NCI-H1417 (cell line): ENCODE data around the gene SCN2B.
A peak's percentile ranks its signal among the peaks of the same experiment; 100 is the strongest.

Source experiments
- DNase-seq, 3 experiments: peaks; one replicate each; lab custom pipeline; 2025; lab: John Stamatoyannopoulos, UW

SCN2B gene

GRCh38 chr11:118153976-118154375 lies 22.5 kb downstream of the SCN2B start:
- DNase-seq: no peak

DNA sequence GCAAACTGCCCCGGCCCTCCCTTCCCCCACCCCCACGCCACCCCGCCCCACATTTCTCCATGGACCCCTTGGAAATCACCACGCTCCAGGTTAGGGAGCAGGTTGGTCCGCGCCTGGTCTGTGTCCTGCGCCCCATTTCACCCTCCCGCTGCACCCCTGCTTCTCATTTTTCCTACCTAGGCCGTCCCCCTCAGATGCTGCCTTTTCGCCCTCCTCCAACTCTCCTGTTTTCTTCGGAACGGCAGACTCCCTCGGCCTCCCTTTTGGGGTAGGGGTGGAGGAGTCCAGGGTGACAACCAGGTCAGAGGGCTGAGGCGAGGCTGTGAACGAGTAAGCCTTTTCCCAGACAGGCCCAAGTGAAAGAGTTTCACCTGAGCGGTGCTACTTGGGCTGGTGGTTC lies 22.9 kb downstream of the SCN2B start:
- DNase-seq: no peak

DNA sequence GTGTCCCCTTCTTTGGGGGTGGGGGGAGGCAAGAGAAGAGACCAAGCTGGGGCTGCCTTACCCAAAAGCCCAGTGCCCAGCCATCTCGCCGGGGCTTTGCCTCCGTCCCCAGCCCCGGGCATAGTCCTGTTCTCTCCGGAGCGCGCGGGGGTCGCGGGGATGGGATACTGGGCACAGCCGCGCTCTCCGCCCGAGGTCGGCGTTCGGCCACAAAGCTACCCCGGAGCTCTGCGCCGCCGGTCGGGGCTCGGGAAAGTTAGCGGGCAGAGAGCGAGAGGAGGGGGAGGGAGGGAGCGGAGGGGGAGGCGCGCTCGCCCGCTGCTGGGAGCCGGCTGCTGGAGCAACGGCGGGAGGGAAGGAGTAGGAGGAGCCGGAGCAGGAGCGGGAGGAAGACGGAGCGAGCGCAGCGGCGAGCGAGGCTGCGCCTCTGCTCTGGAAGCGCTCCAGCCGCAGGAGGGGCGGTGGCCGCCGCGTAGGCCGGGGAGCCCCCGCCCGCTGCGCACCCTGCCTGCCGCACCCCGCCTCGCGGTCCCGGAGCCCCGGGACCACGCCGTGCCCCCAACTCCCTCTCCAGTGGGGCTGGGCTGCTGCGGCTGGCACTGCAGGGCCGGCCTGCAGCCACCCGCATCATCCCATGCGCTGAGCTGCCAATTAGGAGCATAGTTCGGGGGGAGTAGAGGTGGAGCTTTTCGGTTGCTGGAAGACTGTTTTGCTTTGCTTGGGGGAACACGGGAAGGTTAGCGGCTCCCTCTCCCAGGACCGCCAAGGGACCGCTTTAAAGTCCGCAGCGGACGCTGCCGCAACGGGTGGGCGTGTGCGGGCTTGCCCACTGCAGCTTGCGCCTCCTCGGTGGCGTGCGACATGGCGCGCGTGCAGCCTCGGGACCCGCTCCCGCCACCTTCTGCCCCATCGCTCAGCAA lies 23.6 kb downstream of the SCN2B start, which contains the start of gene SCN4B:
SCN4B (minus strand) TSS at position 272 of the 920 bp plus-strand sequence; CDS start at position 122, 150 bp downstream.
- DNase-seq: peak; percentile 58 to 85 (median 83)

GRCh38 chr11:118152020-118152551 lies 24.4 kb downstream of the SCN2B start:
- DNase-seq: peak in 1 of 3 experiments; percentile 64

DNA sequence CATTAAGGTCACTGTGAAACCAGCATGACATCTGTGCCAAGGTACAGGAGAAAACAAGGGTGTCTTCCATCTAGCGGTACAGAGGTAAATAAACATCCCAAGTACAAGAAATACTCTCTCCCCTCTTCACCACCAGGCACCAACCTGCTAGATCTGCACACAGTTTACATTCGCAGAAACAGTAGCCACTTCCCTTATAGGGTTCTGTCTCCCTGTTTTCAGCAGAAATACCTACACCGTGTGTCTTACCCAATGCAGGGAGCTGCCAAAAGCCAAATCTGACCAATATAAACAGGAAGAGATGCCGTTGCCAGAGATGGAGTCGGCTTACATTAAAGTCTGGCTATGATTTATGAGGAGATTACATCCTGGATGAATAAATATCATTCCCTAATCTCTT lies 25.0 kb downstream of the SCN2B start:
- no peak for DNase-seq

- DNase-seq: peak in 1 of 3 experiments; percentile 39
Measured at GRCh38 chr11:118149493-118149892, 26.9 kb downstream of the SCN2B start.

GRCh38 chr11:118148856-118149255 lies 27.6 kb downstream of the SCN2B start:
- no peak for DNase-seq

DNA sequence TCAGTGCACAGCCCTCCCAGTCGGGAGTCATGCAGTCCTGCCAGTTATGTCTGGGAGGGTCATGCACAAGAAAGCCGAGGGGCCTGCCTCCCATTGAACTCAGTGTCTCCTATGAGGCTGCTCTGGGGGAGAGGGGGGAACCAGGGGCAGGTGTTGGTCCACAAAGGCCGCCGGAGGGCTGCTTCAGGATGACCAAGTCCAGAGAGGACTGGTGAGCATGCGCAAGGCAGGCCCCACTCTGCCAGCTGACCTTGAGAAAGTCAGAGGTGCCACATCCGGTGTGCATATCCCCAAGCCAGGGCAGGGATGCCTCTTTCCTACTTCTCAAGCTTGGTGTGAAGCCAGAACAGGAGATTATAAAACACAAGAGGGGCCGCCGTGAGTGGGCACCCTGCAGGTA lies 28.2 kb downstream of the SCN2B start:
- DNase-seq: no peak

DNA sequence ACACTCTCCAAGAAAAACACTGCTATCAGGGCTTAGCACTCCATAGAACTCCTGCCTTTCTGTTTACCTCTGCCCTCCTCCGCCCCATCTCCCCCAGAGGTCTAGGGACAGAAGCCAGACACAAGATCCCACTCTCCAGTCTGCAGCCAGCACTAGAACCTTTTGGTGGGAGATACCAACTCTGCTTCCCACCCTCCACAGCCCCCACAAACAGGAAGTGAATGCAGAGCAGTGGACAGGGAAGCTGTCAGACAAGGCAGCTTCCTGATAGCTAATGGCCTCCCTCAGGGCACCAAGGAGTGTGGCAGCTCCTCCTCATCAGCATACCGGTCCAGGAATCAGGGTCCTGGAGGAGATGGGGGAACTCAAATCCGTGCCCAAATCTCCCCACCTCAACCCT lies 28.9 kb downstream of the SCN2B start:
- DNase-seq: no peak

- no peak for DNase-seq
Measured at GRCh38 chr11:118146554-118146953, 29.9 kb downstream of the SCN2B start.

DNA sequence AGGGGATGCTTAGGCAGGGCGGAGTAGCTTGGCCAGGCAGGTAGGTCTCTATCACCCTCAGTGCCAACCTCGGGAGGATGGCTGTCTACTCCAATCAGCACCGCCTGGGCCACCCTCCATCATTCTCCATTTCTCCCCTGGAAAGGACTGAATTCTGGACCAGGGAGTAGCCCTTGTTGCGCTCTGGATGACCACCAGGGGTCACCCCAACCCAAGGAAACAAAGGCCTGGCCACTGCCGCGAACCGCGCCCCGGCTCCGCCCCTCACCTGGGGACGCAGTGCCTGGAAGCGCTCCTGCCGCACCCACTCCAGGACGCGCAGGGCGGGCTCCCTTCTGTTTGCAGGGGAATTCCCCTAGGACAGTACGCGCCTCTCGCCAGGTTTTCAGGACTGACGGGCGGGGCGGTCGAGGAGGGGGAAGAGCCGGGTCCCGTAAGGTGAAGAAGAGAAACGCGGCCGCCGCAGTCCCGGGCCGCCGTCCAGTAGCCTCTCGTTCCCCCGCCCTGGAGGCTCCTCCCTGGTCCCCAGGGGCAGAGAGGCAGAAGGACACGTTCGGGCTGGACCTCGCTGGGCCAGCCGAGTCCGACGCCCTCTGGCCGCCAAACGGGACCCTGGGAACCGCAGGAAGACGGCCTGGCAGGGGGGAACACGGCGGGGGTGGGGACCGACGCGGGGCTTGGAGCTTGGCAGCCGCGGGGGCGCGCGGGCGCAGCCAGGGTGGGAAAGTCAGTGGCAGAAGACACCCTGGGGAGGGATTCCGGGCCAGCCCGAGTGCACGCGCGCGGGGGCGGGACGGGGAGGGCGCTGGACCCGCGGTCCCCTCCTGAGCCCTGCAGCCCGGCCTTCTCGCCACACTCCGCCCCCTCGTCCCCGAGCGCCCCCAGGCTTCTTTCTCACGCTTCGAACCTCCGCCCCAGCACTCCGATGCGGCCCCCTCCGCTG lies 30.9 kb downstream of the SCN2B start:
- DNase-seq: peak; percentile 83 to 94 (median 88)

- no peak for DNase-seq
Measured at GRCh38 chr11:118144301-118145268, 31.9 kb downstream of the SCN2B start.

DNA sequence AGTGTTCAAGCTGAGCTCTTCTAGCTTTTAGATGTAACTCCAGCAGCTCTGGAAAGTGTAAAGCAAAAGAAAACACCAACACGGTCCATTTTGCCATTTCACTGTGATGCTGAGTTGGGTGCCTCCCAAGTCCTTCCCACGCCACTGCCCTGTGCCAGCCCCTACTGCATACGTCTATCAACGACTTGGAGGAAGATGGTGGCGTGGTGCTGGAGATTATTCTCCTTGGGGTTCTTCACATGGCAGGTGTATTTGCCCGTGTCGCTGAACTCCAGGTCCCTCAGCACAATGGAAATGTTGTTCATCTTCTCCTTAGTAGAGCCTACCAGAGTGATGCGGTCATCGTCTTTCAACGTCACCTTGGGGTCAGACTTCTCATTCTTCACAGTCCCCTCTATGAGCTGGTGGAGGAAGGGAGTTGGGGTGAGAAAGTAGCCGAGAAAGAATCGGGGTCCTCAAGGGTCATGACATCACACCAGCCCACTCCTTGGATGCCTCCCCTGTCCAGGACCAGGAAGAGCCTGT lies 32.7 kb downstream of the SCN2B start:
- no peak for DNase-seq

- DNase-seq: peak; percentile 21 to 56 (median 41)
Measured at GRCh38 chr11:118142809-118143208, 33.6 kb downstream of the SCN2B start.

DNA sequence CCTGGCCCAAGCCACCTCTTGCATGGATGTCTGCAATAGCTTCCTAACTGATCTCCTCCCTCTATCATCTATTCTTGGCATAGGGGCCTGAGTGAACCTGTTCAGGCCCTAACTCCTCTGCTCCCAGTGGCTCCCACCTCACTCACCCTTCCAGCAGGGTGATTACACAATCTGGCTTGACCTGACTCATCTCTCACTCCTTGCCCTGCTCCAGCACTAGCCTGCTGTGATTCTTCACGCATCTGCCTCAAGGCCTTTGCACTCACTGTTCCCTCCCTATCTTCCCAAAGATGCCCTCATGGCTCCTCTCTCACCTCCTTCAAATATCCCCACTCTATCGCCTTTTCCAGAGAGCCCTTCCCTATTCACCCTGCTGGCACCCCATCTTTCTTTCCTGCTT lies 34.4 kb downstream of the SCN2B start:
- DNase-seq: no peak

GRCh38 chr11:118139578-118139977 lies 36.9 kb downstream of the SCN2B start:
- DNase-seq: no peak

GRCh38 chr11:118138839-118139420 lies 37.5 kb downstream of the SCN2B start:
- no peak for DNase-seq

DNA sequence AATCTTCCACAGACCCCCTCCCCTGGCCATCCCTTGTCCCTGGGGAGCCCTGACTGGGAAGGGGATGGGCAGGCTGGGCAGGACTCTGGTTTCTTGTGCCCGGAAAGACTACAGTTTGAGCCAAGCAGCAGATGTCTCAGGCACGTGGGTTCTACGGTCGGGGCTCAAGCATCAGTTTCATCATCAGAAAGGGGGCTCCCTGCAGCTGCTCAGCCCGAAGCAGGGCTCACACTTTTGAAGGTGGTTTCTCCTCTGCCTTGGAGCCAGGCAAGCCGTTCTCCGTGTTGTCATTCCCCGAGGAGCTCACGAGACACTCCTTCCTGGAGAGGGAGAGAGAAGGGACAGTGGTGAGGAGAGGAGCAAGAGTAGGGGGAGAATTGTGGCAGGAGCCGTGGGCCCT lies 39.6 kb downstream of the SCN2B start:
- DNase-seq: no peak

DNA sequence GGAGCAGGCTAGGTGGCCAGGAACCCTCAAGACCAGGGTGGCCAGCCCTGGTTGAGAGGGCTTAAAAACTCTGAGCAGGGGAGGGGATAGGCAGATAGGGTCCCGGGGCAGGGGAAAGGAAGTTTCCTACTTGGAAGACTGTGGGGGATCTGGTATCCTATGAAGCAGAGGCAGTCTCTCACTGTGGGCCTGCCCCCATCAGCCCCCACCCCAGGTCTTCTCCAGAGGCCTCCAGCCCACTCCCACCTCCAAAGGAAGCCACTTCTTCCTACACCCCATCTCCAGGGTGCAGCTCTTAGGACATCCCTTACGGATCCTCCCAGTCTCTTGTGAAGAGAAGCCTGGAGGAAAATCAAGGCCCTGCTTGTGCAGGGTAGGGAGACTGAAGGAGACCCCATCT lies 40.1 kb downstream of the SCN2B start:
- DNase-seq: no peak

DNA sequence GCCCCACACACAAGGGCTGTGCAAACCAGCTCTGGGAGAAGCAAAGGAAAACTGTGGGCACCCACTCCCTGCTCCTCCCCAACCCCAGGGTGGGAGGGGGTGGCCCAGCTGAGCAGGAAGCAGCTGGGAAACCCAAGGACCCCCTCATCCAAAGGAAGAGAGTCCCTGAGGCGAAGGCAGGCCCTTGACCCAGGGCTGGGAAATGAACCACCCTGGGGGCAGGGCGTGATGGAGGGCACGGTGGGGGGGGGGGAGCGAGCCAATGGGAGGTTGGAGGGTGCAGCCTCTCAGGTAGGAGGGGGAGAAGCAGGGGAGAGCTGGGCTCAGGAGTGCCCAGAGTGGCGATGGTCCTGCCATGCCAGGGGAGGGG lies 40.7 kb downstream of the SCN2B start:
- no peak for DNase-seq
